NT2/D1 (cell line): Measurements from ENCODE around the gene STXBP3.

Experiments used
- DNase-seq: peaks from one replicate; pipeline ENCODE4 v3.0.0-alpha.2; 2011; ENCODE audit warnings: low read depth, low spot score
- H3K27me3 ChIP-seq: 2 replicates; pipeline ENCODE4 v1.6.0; 2011; ENCODE audit warnings: mild to moderate bottlenecking; ENCODE audit not compliant: insufficient read length, insufficient read depth
- H3K36me3 ChIP-seq: 2 replicates; pipeline ENCODE4 v1.6.1; 2011; ENCODE audit warnings: mild to moderate bottlenecking, low read length, mixed read lengths; ENCODE audit not compliant: insufficient read depth, insufficient read length
- H3K4me1 ChIP-seq: 2 replicates; pipeline ENCODE4 v1.5.1; 2011; ENCODE audit not compliant: insufficient read depth, insufficient read length
- H3K4me3 ChIP-seq: 2 replicates; pipeline ENCODE4 v1.5.1; 2011; ENCODE audit warnings: low read depth; ENCODE audit not compliant: insufficient read length
- H3K9ac ChIP-seq: 2 replicates; pipeline ENCODE4 v1.6.0; 2011; ENCODE audit warnings: low read depth; ENCODE audit not compliant: insufficient read length
- H3K9me3 ChIP-seq: 2 replicates; pipeline ENCODE4 v1.5.1; 2011; ENCODE audit warnings: mild to moderate bottlenecking, low read length; ENCODE audit not compliant: insufficient read depth
- SUZ12 ChIP-seq: IDR thresholded peaks from 2 replicates; pipeline ENCODE4 v1.6.1; 2011; ENCODE audit not compliant: insufficient read length, insufficient read depth; ENCODE audit errors: extremely low read depth
- YY1 ChIP-seq: IDR thresholded peaks from 2 replicates; pipeline ENCODE4 v1.6.1; 2011; ENCODE audit not compliant: insufficient read length, insufficient read depth
- ZNF274 ChIP-seq: IDR thresholded peaks from 2 replicates; pipeline ENCODE4 v1.6.1; 2011; ENCODE audit warnings: mild to moderate bottlenecking, low read depth, low read length

Gene STXBP3

GRCh38 chr1:108831225-108831624 is 84.8 kb downstream of the STXBP3 start:
- DNase-seq = no peak
- Histone ChIP-seq H3K4me3 (no peak overlapping the region), H3K9ac (no peak overlapping the region), H3K9me3 (no peaks in the 10 kb centered on the region), H3K27me3 (no peaks in the 10 kb centered on the region), H3K36me3 (no peaks in the 10 kb centered on the region), H3K4me1 (no peaks in the 10 kb centered on the region)
- TF ChIP-seq SUZ12 (no peak), YY1 (no peak), ZNF274 (no peak)

- TF ChIP-seq YY1 (no peak), SUZ12 (no peak), ZNF274 (no peak)
- Histone ChIP-seq H3K4me3 (no peak overlapping the region), H3K4me1 (no peaks in the 10 kb centered on the region), H3K9ac (no peak overlapping the region), H3K27me3 (no peaks in the 10 kb centered on the region), H3K36me3 (no peaks in the 10 kb centered on the region), H3K9me3 (no peaks in the 10 kb centered on the region; the same call in 1 of the 2 replicates)
- DNase-seq = no peak
Observed at GRCh38 chr1:108832929-108833328, 86.5 kb downstream of the STXBP3 start.

DNA sequence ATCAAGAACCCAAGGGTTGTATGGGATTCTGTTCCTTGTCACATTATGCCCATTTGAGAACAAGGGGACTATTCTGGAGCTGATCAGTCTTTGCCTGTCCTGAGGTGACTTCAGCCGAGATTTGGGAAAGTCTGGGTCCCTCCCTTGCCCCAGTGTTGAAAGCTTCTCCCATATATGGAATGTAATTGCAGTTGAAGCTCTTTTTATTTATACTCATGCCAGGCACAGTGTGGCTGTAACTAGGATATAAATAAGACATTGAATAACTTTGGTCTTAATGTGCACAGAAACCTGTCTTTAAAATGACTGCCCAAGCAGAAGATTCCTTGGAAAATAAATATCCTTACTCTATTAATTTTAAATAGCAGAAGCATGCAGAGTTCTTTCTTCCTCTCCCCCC is 95.2 kb downstream of the STXBP3 start:
- no peak for DNase-seq
- no peak overlapping the region for H3K9ac ChIP-seq
- TF ChIP-seq YY1 = no peak
- TF ChIP-seq ZNF274 = no peak
- TF ChIP-seq SUZ12 = no peak
- no peaks in the 10 kb centered on the region for H3K36me3 ChIP-seq
- H3K4me1 ChIP-seq = no peaks in the 10 kb centered on the region
- H3K27me3 ChIP-seq = no peaks in the 10 kb centered on the region
- H3K4me3 ChIP-seq = no peak overlapping the region
- no peaks in the 10 kb centered on the region; the same call in 1 of the 2 replicates for H3K9me3 ChIP-seq

DNA sequence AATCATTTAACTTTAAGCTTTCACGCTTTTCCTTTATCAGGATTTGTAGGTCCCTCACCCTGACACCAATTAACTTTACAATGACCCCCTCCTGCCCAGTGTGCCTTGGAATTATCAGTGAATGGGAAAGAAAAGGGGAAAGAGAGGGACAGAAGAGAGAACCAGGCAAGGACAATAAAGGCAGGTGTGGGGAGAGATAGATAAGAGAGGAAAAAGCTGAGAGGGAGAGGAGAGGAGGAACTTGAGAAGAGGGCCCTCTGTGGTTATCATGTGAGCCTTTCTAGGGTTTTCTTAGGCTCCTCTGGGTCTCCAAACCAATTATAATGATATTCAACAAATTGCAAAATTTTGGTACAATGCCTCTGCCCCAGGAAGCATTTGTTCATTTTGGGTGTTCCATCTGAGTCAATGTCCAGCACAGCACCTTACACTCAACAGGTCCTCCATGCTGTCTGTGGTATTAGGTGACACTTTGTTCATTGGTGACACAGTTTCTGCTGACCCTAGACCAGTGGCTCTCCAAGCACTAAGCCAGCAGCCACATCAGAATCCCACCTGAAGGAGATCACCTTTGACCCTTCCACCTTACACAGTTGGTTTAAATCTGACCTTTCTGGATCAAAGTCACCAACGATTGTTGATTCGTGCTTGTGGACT is 96.2 kb downstream of the STXBP3 start:
- H3K4me3 ChIP-seq = no peak overlapping the region
- H3K9me3 ChIP-seq = no peaks in the 10 kb centered on the region; the same call in 1 of the 2 replicates
- DNase-seq = no peak
- H3K36me3 ChIP-seq = no peaks in the 10 kb centered on the region
- no peak overlapping the region for H3K9ac ChIP-seq
- no peaks in the 10 kb centered on the region for H3K27me3 ChIP-seq
- no peaks in the 10 kb centered on the region for H3K4me1 ChIP-seq
- TF ChIP-seq SUZ12 (no peak), YY1 (no peak), ZNF274 (no peak)

DNA sequence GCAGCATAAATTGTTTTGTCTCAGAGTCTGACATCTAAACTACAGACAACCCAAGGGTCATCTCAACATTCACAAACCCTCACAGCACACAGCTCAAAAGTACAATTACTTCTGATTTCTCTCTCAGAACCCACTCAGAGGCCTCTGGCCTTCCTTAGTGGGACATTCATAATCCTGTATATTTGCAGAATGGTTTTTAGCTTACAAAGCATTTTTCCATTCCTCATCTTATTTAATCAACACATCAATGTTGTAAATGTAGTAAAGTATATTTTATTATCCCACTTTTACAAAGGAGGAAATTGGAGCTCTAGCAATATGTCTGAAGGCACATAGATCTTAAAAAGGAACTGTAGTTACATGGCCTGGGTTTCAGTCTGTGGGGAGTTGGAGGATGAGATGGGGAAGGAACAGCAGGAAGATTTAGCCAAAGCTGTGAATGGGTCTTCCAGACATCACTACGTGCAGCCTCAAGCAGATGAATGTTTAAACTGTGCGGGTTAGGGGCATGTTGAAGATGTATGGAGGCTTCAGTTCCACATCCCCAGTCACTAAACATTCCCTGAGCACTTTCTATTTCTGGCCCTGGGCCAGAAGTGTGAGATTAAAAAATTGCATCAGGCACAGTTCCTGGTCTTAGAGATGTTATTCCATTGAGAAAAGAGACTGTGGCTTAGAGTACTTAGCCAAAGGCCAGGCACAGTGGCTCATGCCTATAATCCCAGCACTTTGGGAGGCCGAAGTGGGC is 97.1 kb downstream of the STXBP3 start:
- Histone ChIP-seq H3K27me3 (no peaks in the 10 kb centered on the region), H3K9ac (no peak overlapping the region), H3K36me3 (no peaks in the 10 kb centered on the region), H3K9me3 (no peaks in the 10 kb centered on the region), H3K4me1 (no peaks in the 10 kb centered on the region), H3K4me3 (no peak overlapping the region)
- TF ChIP-seq ZNF274 (no peak), YY1 (no peak)
- DNase-seq = no peak

- H3K4me1 ChIP-seq = no peaks in the 10 kb centered on the region
- no peak for DNase-seq
- H3K9ac ChIP-seq = no peak overlapping the region
- TF ChIP-seq YY1 (no peak), SUZ12 (no peak), ZNF274 (no peak)
- H3K9me3 ChIP-seq = no peaks in the 10 kb centered on the region
- no peak overlapping the region for H3K4me3 ChIP-seq
- no peaks in the 10 kb centered on the region for H3K27me3 ChIP-seq
- no peaks in the 10 kb centered on the region for H3K36me3 ChIP-seq
Observed at GRCh38 chr1:108845446-108845845, 99.0 kb downstream of the STXBP3 start.

DNA sequence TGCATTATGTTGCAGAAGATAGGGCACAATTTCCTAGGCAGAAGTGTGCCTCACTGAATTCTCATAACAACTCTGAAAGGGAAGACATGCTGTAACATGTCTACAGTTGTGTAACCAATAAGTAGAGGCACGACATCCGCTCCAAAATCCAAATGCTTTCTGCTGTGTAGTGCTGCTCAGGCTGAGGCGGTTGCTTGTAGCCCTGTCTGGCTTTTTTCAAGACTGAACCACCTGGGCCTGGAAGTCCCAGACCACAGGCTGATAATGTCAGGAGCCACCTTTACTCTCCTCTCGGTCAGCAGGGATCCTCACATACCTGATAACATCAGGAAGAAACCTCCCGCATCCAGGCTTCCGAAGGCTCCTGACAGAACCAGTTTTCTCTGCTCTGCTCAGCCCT is 99.5 kb downstream of the STXBP3 start:
- Histone ChIP-seq H3K4me3 (no peak overlapping the region), H3K9me3 (no peaks in the 10 kb centered on the region), H3K4me1 (no peaks in the 10 kb centered on the region), H3K9ac (no peak overlapping the region), H3K27me3 (no peaks in the 10 kb centered on the region), H3K36me3 (no peaks in the 10 kb centered on the region)
- TF ChIP-seq YY1 (no peak), SUZ12 (no peak), ZNF274 (no peak)
- no peak for DNase-seq
